H1 (cell line): ENCODE results near the gene PRLH. TPM values are rescaled to one million over a fixed set of nuclear protein-coding genes. Genes with fewer than 3 reads are reported as not detected.

ENCODE experiments used
- CTCF ChIA-PET: fragments of 300-600 bp; sonication (Branson Sonifier 250); formaldehyde crosslinking; loops from one replicate; lab custom pipeline; 2021; ENCODE audit not compliant: partially characterized antibody; lab: Charles Lee
- POLR2A ChIA-PET: fragments of 300-600 bp; sonication (Branson Sonifier 250); formaldehyde crosslinking; loops from one replicate; lab custom pipeline; 2021; ENCODE audit warnings: inconsistent platforms; ENCODE audit not compliant: partially characterized antibody; lab: Charles Lee
- DNase-seq, 2 experiments: peaks; one replicate each; pipeline versions ENCODE4 v3.0.0 to v3.0.0-alpha.2; 2010 to 2022; ENCODE audit warnings: low spot score in 2 of 2, low read depth in 1 of 2, mixed read lengths in 1 of 2
- FAIRE-seq: peaks from 2 replicates; lab custom pipeline; 2011; peaks lifted over from hg19 to GRCh38; lab: Jason Lieb, UNC
- H2AFZ ChIP-seq: 2 replicates; pipeline ENCODE4 v1.8.1; 2012; ENCODE audit warnings: low read length, inconsistent platforms
- H2AK5ac ChIP-seq: 2 replicates; pipeline ENCODE4 v1.6.1; 2013; ENCODE audit warnings: low read depth, low read length
- H2BK120ac ChIP-seq: replicated peaks from 2 replicates; pipeline ENCODE3; 2013; ENCODE audit warnings: low read depth, low read length, inconsistent platforms
- H2BK12ac ChIP-seq: 2 replicates; pipeline ENCODE4 v1.6.1; 2013; ENCODE audit warnings: low read depth, low read length
- H2BK15ac ChIP-seq: 2 replicates; pipeline ENCODE4 v1.6.1; 2013; ENCODE audit warnings: low read length
- H2BK20ac ChIP-seq: 2 replicates; pipeline ENCODE4 v1.6.1; 2013; ENCODE audit warnings: low read length
- H2BK5ac ChIP-seq: 2 replicates; pipeline ENCODE4 v1.6.1; 2013; ENCODE audit warnings: low read depth, low read length
- H3K14ac ChIP-seq: 2 replicates; pipeline ENCODE4 v1.6.1; 2013; ENCODE audit warnings: inconsistent platforms; ENCODE audit not compliant: insufficient read length
- H3K18ac ChIP-seq: 2 replicates; pipeline ENCODE4 v1.6.1; 2013; ENCODE audit warnings: low read length; ENCODE audit errors: extremely low read depth
- H3K23ac ChIP-seq: 2 replicates; pipeline ENCODE4 v1.6.1; 2013; ENCODE audit warnings: inconsistent platforms; ENCODE audit not compliant: insufficient read length
- H3K23me2 ChIP-seq: 2 replicates; pipeline ENCODE4 v1.6.1; 2013; ENCODE audit warnings: low read depth, low read length
- H3K27ac ChIP-seq: 2 replicates; pipeline ENCODE4 v1.6.1; 2011; ENCODE audit warnings: low read depth, low read length, inconsistent platforms
- H3K27me3 ChIP-seq, 4 experiments: replicated peaks in 1 of 4; 1 replicate in 1 of 4; 2 replicates in 3 of 4; pipeline versions ENCODE4 v1.6.1 to v1.8.1; 2011 to 2013; ENCODE audit warnings: low read length in 3 of 4, mild to moderate bottlenecking in 3 of 4, inconsistent platforms in 2 of 4, mixed read lengths in 2 of 4, moderate library complexity in 1 of 4; ENCODE audit not compliant: control insufficient read depth in 3 of 4, insufficient read depth in 3 of 4; ENCODE audit errors: extremely low read depth in 1 of 4
- H3K36me3 ChIP-seq, 4 experiments: 2 replicates each; pipeline versions ENCODE4 v1.6.1 to v1.8.1; 2011 to 2013; ENCODE audit warnings: mild to moderate bottlenecking in 4 of 4, low read length in 3 of 4, moderate library complexity in 2 of 4, control low read depth in 1 of 4, inconsistent platforms in 1 of 4; ENCODE audit not compliant: insufficient read depth in 4 of 4, control insufficient read depth in 2 of 4
- H3K4ac ChIP-seq: replicated peaks from 2 replicates; pipeline ENCODE3; 2013; ENCODE audit warnings: low read length, low read depth, mixed read lengths, inconsistent platforms; ENCODE audit not compliant: insufficient read length
- H3K4me1 ChIP-seq, 4 experiments: replicated peaks in 1 of 4; 1 replicate in 1 of 4; 2 replicates in 3 of 4; pipeline versions ENCODE4 v1.6.1 to v1.8.1; 2011 to 2013; ENCODE audit warnings: low read length in 3 of 4, inconsistent platforms in 2 of 4, mixed read lengths in 1 of 4; ENCODE audit not compliant: insufficient read depth in 4 of 4, control insufficient read depth in 3 of 4
- H3K4me2 ChIP-seq, 2 experiments: 2 replicates each; pipeline versions ENCODE4 v1.6.1 to v1.8.1; 2011 to 2013; ENCODE audit warnings: low read depth in 2 of 2, low read length in 2 of 2, control low read depth in 1 of 2, inconsistent platforms in 1 of 2, mild to moderate bottlenecking in 1 of 2; ENCODE audit not compliant: insufficient read depth in 1 of 2
- H3K4me3 ChIP-seq, 4 experiments: fragments of 200-600, 300-600 bp in 1 of 4; sonication (generic), shearing (Covaris generic), sonication (Bioruptor Twin) in 1 of 4; 2 replicates each; pipeline versions ENCODE4 v1.5.1 to v1.8.1; 2011 to 2016; ENCODE audit warnings: low read length in 4 of 4, low read depth in 3 of 4, control low read depth in 2 of 4, inconsistent platforms in 2 of 4, mild to moderate bottlenecking in 2 of 4, mixed read lengths in 1 of 4, moderate library complexity in 1 of 4; ENCODE audit not compliant: insufficient read depth in 2 of 4; ENCODE audit errors: extremely low read depth in 1 of 4
- H3K56ac ChIP-seq: replicated peaks from 2 replicates; pipeline ENCODE3; 2013; ENCODE audit warnings: low read depth, mild to moderate bottlenecking, mixed read lengths, low read length, inconsistent platforms; ENCODE audit not compliant: insufficient read length
- H3K79me1 ChIP-seq: 2 replicates; pipeline ENCODE4 v1.6.1; 2013; ENCODE audit warnings: low read depth, low read length, control low read depth
- H3K79me2 ChIP-seq, 2 experiments: 2 replicates each; pipeline versions ENCODE4 v1.6.1 to v1.8.1; 2012 to 2013; ENCODE audit warnings: low read length in 2 of 2, mild to moderate bottlenecking in 2 of 2, inconsistent platforms in 1 of 2; ENCODE audit not compliant: insufficient read depth in 2 of 2, control insufficient read depth in 1 of 2
- H3K9ac ChIP-seq, 4 experiments: replicated peaks in 1 of 4; 1 replicate in 1 of 4; 2 replicates in 3 of 4; pipeline versions ENCODE4 v1.6.1 to v1.8.1; 2011 to 2013; ENCODE audit warnings: low read depth in 3 of 4, low read length in 3 of 4, control low read depth in 2 of 4, mild to moderate bottlenecking in 2 of 4, moderate library complexity in 2 of 4, inconsistent platforms in 1 of 4; ENCODE audit errors: extremely low read depth in 1 of 4
- H3K9me3 ChIP-seq, 2 experiments: 2 replicates each; pipeline versions ENCODE4 v1.6.1 to v1.8.1; 2012 to 2013; ENCODE audit warnings: mild to moderate bottlenecking in 2 of 2, moderate library complexity in 2 of 2, control low read depth in 1 of 2, inconsistent platforms in 1 of 2, low read depth in 1 of 2, low read length in 1 of 2, mixed read lengths in 1 of 2; ENCODE audit not compliant: insufficient read depth in 2 of 2
- H4K20me1 ChIP-seq, 2 experiments: replicated peaks in 1 of 2; 2 replicates each; pipeline versions ENCODE3 to v1.8.1; 2011 to 2013; ENCODE audit warnings: inconsistent platforms in 2 of 2, low read length in 2 of 2, mild to moderate bottlenecking in 1 of 2; ENCODE audit not compliant: insufficient read depth in 2 of 2, control insufficient read depth in 1 of 2
- H4K5ac ChIP-seq: 2 replicates; pipeline ENCODE4 v1.6.1; 2013; ENCODE audit warnings: low read length, low read depth, mixed read lengths, inconsistent platforms; ENCODE audit not compliant: insufficient read length
- H4K8ac ChIP-seq: 2 replicates; pipeline ENCODE4 v1.8.0; 2013; ENCODE audit warnings: mild to moderate bottlenecking, moderate library complexity, low read length, inconsistent platforms; ENCODE audit not compliant: insufficient read depth; ENCODE audit errors: extremely low read depth
- H4K91ac ChIP-seq: replicated peaks from 2 replicates; pipeline ENCODE3; 2013; ENCODE audit warnings: low read length, mixed read lengths, inconsistent platforms; ENCODE audit not compliant: insufficient read length
- EGR1 ChIP-seq: IDR thresholded peaks from 2 replicates; pipeline ENCODE4 v1.6.1; 2011; ENCODE audit warnings: low read depth, low read length, borderline replicate concordance
- HDAC2 ChIP-seq, 2 experiments: fragments of 300-600 bp in 1 of 2; sonication (generic) in 1 of 2; IDR thresholded peaks; 2 replicates each; pipeline ENCODE4 v1.6.1; 2011 to 2012; ENCODE audit warnings: low read depth in 2 of 2, low read length in 2 of 2, mild to moderate bottlenecking in 2 of 2, moderate library complexity in 2 of 2, borderline replicate concordance in 1 of 2, inconsistent platforms in 1 of 2
- HDAC6 ChIP-seq: IDR thresholded peaks from one replicate; pipeline ENCODE4 v1.7.1; 2012; ENCODE audit warnings: low read depth, mild to moderate bottlenecking, inconsistent platforms, low read length, moderate library complexity
- JUN ChIP-seq: IDR thresholded peaks from 2 replicates; pipeline ENCODE4 v1.6.1; 2011; ENCODE audit warnings: low read depth, mild to moderate bottlenecking, improper control_type of control experiment, low read length
- KDM1A ChIP-seq: fragments of 200-600, 300-600 bp; sonication (generic); IDR thresholded peaks from 2 replicates; pipeline ENCODE4 v1.7.1; 2016; ENCODE audit warnings: mild to moderate bottlenecking, low read length, borderline replicate concordance
- RNF2 ChIP-seq: fragments of 200-900, 300-1000 bp; sonication (generic); IDR thresholded peaks from 2 replicates; pipeline ENCODE4 v1.7.1; 2016; ENCODE audit warnings: borderline replicate concordance, low read depth, mild to moderate bottlenecking, antibody characterized with exemption, low read length; ENCODE audit not compliant: poor library complexity, severe bottlenecking; ENCODE audit errors: missing control alignments
- SUZ12 ChIP-seq: fragments of 200-600 bp; sonication (generic); IDR thresholded peaks from 2 replicates; pipeline ENCODE4 v1.6.1; 2012; ENCODE audit warnings: mild to moderate bottlenecking, inconsistent platforms, low read length, moderate library complexity, mixed read lengths
- WGBS, 2 experiments: shearing (Covaris generic) in 1 of 2; methylation state at CpG; one replicate each; pipeline versions ENCODE4 v1.1.6 to v1.1.7; 2013 to 2015; ENCODE audit warnings: low lambda C conversion rate in 2 of 2, mixed read lengths in 2 of 2, inconsistent platforms in 1 of 2, low coverage in 1 of 2, missing lambda C conversion rate in 1 of 2; ENCODE audit not compliant: insufficient replicate concordance in 2 of 2, insufficient coverage in 1 of 2, insufficient read length in 1 of 2; ENCODE audit errors: extremely low coverage in 1 of 2, missing lambda C conversion rate in 1 of 2; 5-methylcytosine and 5-hydroxymethylcytosine counted together
- polyA plus RNA-seq, 7 experiments: library from polyadenylated mRNA; depleted of rRNA in 3 of 7; stranded (reverse) in 5 of 7; unstranded in 2 of 7; fragments of >200 nt in 5 of 7; fragments of 200-250 nt in 2 of 7; gene quantifications; 1 replicate in 5 of 7; 2 replicates in 1 of 7; 4 replicates in 1 of 7; pipeline versions ENCODE4 v1.2.1 to v1.2.3, GENCODE V29; 2011 to 2013; ENCODE audit warnings: missing spikeins in 2 of 7, mixed read lengths in 2 of 7
- total RNA-seq: library from RNA; stranded (reverse); fragmentation: NEBNext Ultra II Directional; extraction: Animal tissue kit (Norgen Biotek cat#: 25700); gene quantifications from 2 replicates; pipeline ENCODE4 v1.2.1, GENCODE V29; 2021

The PRLH gene
- total and polyA plus RNA-seq, 2 of the 8 experiments (the other 6 are each of a cell fraction or from before 2014, with no cell fraction given) = not detected

DNA sequence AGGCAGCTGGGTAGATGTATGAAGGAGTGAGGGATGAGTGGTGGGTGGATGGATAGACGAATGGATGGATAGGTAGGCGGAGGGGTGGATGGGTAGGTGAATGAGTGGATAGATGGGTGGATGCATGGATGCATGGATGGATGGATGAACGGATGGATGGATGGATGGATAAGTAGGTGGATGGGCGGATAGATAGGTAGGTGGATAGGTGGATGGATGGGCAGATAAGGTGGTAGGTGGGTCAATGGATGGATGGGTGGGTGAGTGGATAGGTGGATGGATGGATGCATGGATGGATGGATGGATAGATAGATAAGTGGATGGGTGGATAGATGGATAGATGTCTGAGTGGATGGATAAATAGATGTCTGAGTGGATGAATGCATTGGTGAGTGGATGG is 49.2 kb upstream of the PRLH start:
- no peaks in the 10 kb centered on the region for H3K27me3 ChIP-seq

More for the DNA sequence above, 49.2 kb upstream of the PRLH start:
- POLR2A ChIA-PET = no interaction called here
- no peak overlapping the region for H2AK5ac ChIP-seq
- H3K36me3 ChIP-seq = 0 out of 8 replicates have a peak, but pooled peaks cover 0 to 2% (median 0%) of the 10 kb centered on the region in 4 experiments
- H3K27ac ChIP-seq = no peak overlapping the region
- no peak overlapping the region for H3K4me3 ChIP-seq
- H4K20me1 ChIP-seq = peaks cover 0 to 8% of the 10 kb centered on the region in 2 experiments
- H2BK120ac ChIP-seq = no peak overlapping the region
- H3K79me1 ChIP-seq = no peaks in the 10 kb centered on the region
- H4K8ac ChIP-seq = no peak overlapping the region
- no peak overlapping the region for H3K4ac ChIP-seq
- H3K4me2 ChIP-seq = no peak overlapping the region
- peak overlapping the region in 1 of 4 experiments; percentile 15; a peak in 1 of 7 replicates for H3K9ac ChIP-seq
- H3K79me2 ChIP-seq = no peaks in the 10 kb centered on the region
- no peak overlapping the region for H3K23ac ChIP-seq
- no peak overlapping the region for H3K14ac ChIP-seq
- FAIRE-seq (no peak), DNase-seq (no peak)
- 95% methylated on average over 4 of the region's 4 CpGs; no CpG with 5 or more reads in 1 of the 2 experiments for WGBS, 2 experiments
- no peak overlapping the region for H3K18ac ChIP-seq
- H2BK20ac ChIP-seq = no peak overlapping the region
- H4K91ac ChIP-seq = no peak overlapping the region
- TF ChIP-seq SUZ12 (no peak), RNF2 (no peak), EGR1 (no peak), KDM1A (no peak), HDAC6 (no peak), HDAC2 (IDR thresholded peaks at IDR 0.05; ENCODE audit: borderline replicate concordance in 1 of 2, low read depth in 2 of 2, low read length in 2 of 2) (no peak), JUN (no peak)
- H3K9me3 ChIP-seq = no peaks in the 10 kb centered on the region
- peak overlapping the region; percentile 59 for H3K56ac ChIP-seq
- no peak overlapping the region for H2AFZ ChIP-seq
- no peak overlapping the region for H2BK12ac ChIP-seq
- peaks cover 0 to 3% (median 1%) of the 10 kb centered on the region in 4 experiments; a peak in 3 of 7 replicates for H3K4me1 ChIP-seq
- no peak overlapping the region for H4K5ac ChIP-seq
- peaks cover 18% of the 10 kb centered on the region; the same call in 1 of the 2 replicates for H3K23me2 ChIP-seq
- H2BK5ac ChIP-seq = no peak overlapping the region
- CTCF ChIA-PET = interaction anchor here (6.6 kb wide), 1 partner anchor 57 kb away, joined by 107 read pairs; no protein-coding TSS in a partner anchor
- H2BK15ac ChIP-seq = no peak overlapping the region
